NOMO-1 (cell line): Measurements from ENCODE around the gene MSH3.
"Not testable (repeated sequence)": the region's sequence is repeated elsewhere in the genome, so short reads cannot be mapped to it uniquely, and the experiment has no call there.

Experiments used
- DNase-seq, 2 experiments: peaks; one replicate each; lab custom pipeline; 2025; ENCODE audit not compliant: unreplicated experiment in 2 of 2; lab: John Stamatoyannopoulos, UW

MSH3 gene

DNA sequence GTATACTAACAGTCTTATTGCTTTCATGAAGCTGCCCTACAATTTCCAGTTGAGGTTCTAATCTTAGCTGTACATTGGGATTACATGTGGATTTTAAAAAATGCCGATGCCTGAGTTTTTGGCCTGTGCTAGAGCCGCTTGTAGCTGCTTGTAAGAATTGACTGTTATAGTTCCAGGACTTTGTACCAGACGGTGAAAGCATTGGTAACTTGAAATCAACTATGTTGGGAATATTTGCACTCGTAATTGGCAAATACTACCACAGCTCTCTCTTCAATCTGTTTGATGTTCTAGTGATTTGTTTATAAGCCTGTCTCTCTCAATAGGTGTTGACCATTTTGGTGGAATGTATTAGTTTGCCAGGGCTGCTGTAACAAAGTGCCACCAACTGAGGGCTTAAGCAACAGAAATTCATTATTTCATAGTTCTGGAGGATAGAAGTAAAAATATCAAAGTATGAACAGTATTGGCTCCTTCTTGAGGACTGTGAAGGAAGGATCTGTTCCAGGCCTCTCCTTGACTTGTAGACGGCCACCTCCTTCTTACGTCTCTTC lies 50.8 kb downstream of the MSH3 start:
- DNase-seq: no peak

DNA sequence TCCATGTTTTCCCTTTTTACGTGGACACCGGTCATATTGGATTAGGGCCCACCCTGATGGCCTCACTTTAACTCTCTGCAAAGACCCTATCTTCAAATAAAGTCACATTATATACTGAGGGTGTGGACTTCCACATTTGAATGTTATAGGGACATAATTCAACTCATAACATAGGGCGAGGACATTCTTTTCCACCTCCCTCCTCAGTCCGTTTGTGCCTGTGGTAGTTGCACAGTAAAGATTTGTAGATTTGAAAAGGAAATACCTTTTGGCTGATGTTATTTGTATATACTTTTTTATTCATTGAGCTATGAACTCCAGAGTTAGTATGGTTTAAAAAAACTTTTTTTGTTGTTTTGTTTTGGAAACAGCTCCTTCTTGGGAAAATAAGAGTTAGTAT lies 51.3 kb downstream of the MSH3 start:
- no peak for DNase-seq

- DNase-seq: no peak
Observed at GRCh38 chr5:80706835-80707447, 52.5 kb downstream of the MSH3 start.

DNA sequence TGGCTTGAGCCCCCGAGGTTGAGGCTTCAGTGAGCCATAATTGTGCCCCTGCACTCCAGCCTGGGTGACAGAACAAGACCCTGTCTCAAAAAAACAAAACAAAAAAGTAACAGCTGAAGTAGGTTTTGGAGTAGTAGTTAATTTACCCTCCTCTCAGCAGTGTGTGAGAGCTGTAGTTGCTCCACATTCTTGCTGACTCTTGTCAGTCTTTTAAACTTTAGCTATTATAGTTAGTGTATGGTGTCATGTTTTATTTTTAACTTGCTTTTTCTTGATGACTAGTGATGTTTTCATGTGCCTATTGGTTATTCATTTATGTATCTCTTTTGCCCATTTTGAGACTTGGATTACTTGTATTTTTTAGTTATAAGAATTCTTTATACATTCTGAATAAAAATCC lies 53.2 kb downstream of the MSH3 start:
- no peak for DNase-seq

GRCh38 chr5:80711216-80711615 lies 56.8 kb downstream of the MSH3 start:
- no peak for DNase-seq

DNA sequence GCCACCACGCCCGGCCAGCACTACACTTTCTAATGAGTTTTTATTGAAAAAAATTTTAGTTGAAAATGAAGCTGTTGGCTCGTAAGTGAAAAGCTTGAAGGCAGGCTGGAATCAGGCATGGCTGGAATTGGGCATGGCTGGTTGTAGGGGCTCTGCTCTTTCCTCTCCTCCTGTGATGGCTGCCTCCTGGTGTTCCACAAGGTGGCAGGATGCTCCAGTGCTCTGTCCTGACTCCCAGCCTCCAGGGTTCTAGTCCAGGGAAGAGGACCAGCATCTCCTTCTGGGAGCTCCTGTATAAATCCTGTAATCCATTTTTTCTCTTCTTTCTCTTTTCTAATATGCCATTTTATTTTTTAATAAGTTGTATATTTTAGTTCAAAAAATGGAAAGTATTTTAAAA lies 57.5 kb downstream of the MSH3 start:
- DNase-seq: no peak

GRCh38 chr5:80712919-80713318 lies 58.5 kb downstream of the MSH3 start:
- no peak for DNase-seq

DNA sequence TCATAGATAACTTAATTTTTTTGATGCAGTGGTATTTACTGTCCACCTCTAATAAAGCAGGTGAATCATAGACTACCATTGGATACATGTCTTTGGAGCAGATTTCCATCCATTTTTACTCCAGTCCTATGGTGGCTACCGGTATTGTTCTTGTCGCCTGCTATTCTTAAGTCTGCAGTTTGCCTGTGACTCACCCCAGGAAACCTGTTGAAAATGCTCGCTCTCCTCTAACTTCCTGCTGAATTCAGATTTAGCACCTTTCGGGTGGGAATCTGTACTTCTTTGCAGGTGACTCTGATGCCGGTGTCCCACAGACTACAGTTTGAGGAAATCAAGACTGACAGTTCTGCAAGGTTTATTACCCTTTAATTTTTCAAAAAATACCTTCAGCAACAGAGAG lies 59.2 kb downstream of the MSH3 start:
- DNase-seq: no peak

GRCh38 chr5:80714570-80715298 lies 60.3 kb downstream of the MSH3 start:
- DNase-seq: no peak

DNA sequence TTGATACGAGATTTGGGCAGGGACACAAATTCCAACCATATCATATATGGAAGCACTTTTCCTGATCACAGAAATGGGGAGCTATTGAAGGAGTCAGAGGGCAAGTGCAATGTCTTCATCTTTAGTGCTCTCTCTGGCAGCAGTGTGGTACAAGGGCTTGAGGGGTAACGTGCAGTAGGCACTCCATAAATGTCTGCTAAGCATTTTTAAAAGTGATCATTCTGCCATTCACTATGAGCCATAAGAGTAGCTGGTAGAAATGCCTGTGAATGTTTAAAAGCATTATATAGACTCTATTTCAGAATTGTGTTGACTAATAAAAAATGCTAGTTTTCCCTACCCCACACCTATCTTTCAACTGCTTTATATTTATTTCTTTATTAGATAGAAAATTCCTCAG lies 61.4 kb downstream of the MSH3 start:
- no peak for DNase-seq

DNA sequence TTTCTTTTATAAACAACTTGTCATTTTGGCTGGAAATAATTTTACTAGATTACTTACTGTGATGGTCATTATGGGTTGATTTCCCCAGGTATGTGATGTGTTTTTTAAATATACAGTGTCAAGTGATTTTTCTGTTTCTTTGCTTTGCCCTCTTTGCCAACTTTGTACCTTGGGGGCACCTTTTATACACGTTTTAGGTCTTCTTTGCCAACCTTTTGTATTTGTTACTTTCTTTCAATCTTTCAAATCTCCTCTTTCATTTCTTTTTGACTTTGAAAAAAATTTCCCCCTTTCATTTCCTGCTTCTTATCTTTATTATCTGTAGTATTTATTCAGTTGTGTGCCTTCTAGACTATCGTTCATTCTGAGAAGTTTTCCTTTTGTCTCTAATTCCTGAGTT lies 65.7 kb downstream of the MSH3 start:
- no peak for DNase-seq

DNA sequence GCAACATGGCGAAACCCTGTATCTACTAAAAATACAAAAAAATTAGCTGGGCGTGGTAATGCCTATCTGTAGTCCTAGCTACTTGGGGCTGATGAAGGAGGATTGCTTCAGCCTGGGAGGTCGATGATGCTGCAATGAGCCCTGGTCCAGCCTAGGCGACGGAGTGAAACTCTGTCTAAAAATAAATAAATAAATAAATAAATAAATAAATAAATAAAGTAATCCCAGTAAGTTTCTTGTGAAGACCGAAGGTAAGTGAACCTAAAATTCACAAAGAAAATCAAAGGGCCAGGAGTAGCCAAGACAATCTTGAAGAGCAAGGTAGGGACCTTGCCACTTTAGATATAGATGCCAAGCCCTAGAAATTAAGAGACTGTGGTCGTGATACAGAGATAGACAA lies 68.5 kb downstream of the MSH3 start:
- no peak for DNase-seq

GRCh38 chr5:80725446-80725845 lies 71.0 kb downstream of the MSH3 start:
- DNase-seq: no peak

GRCh38 chr5:80736730-80737129 lies 82.3 kb downstream of the MSH3 start:
- DNase-seq: no peak

GRCh38 chr5:80738466-80738865 lies 84.0 kb downstream of the MSH3 start:
- no peak for DNase-seq

DNA sequence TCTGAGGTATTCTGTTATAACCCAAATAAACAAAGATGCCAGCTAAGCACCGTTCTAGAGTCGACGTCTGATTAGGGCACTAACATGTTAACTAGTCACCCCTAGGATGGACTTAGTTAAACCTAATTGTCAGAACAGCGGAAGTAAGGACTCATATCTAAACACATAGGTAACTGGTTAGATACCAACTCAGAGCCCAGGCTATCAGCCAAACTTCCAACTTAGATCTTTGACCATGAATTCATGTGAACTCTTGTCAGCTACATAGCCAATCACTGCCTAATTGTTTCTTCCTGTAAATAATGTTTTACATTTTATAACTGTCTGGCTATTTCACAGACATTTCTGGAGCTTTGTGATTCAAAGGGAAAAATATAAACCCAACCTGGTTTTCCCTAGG lies 84.6 kb downstream of the MSH3 start:
- no peak for DNase-seq

DNA sequence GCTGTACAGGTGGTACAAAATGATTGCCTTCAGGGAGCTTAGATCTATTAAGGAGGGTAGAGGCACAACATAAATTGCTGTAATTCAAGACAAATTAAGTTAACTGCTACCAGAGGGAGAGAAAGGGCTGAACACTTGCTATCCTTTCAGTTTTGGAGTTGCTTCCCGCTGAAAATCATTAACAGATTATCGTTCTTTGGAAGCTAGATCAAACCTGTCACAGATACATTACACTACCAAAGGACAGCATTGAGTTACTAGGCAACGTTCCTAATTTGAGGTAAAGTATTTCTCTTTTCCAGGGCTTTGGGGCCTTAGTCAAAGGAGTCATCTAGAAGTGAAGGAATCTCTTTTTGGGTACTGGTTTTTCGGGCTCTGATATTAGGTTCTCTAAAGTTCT lies 85.0 kb downstream of the MSH3 start:
- DNase-seq: no peak

- no peak for DNase-seq
Observed at GRCh38 chr5:80739898-80740297, 85.4 kb downstream of the MSH3 start.

- DNase-seq: not testable (repeated sequence)
Observed at GRCh38 chr5:80740488-80740887, 86.0 kb downstream of the MSH3 start.

DNA sequence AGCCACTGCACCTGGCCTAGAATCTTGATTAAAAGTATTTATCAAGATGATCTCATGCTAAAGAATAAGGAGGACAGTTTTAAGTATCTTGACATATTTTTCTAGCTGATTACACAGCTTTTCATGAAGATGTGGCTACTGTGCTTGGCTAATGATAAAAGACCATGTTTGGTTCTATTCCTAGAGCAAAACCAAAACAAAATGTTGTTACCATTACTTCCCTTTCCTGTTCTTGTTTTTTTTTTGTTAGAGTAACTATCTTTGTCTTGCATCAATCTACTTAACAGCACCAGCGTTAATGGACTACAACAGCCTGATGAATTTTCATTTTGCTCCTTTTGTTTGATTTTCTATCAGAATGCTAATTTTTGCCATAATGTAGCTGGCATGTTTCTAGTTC lies 86.5 kb downstream of the MSH3 start:
- no peak for DNase-seq

DNA sequence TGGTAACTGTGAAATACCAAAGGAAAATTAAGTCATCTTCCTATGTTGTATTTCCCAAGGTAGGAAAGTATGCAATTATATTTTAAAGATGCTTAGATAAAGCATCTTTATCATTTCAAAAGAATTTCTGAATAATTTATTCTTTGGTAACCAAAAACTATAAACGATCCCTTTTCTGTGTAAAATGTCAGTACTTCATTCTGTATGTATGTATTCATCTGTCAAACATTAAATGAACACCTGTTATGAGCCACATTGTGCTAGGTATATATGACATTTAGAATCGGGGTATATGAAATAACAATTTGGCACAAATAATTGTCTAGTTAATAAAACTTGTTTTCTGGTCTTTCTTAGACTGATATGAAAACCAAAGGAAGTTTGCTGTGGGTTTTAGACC lies 89.7 kb downstream of the MSH3 start:
- no peak for DNase-seq

DNA sequence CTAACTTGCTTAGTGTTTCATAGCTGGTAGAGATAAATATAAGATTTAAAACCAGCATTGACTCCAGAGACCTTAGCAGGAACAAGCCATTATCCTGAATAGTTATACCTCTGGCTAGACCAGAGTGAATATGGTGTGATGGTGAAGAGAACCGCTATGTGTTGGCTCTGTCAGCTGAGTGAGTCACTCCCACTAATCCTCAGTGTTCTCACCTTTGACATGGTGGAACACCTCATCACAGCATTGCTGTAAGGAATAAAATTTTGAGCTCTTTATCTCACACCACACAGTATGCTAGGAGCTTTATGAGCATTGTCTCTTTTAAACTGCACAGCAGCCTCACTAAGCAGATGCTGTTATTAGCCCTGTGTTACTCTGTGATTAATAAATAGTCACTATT lies 91.0 kb downstream of the MSH3 start:
- no peak for DNase-seq
